Kidney epithelial cell (primary cell): ENCODE measurements around the gene MAGI1. TPM values are rescaled to one million over a fixed set of nuclear protein-coding genes. Genes with fewer than 3 reads are reported as not detected.
"Not testable (repeated sequence)": the region's sequence is repeated elsewhere in the genome, so short reads cannot be mapped to it uniquely, and the experiment has no call there.

ENCODE experiments used
- DNase-seq: peaks from one replicate; pipeline ENCODE4 v3.0.0-alpha.2; 2010; ENCODE audit warnings: low read depth
- H3K27me3 ChIP-seq: 2 replicates; pipeline ENCODE4 v1.6.0; 2011; ENCODE audit warnings: low read length; ENCODE audit not compliant: control insufficient read depth, insufficient read depth
- H3K36me3 ChIP-seq: 2 replicates; pipeline ENCODE4 v1.5.1; 2011; ENCODE audit warnings: low read length; ENCODE audit not compliant: control insufficient read depth, insufficient read depth
- H3K4me3 ChIP-seq: 2 replicates; pipeline ENCODE4 v1.5.1; 2011; ENCODE audit warnings: low read depth, mild to moderate bottlenecking, control low read depth, low read length
- CTCF ChIP-seq: IDR thresholded peaks from 2 replicates; pipeline ENCODE4 v1.5.1; 2011; ENCODE audit warnings: mild to moderate bottlenecking, moderate library complexity, low read length, control low read depth, inconsistent platforms; ENCODE audit not compliant: insufficient read depth, poor library complexity, severe bottlenecking
- total RNA-seq: library from RNA; depleted of rRNA; stranded (reverse); fragments of >200 nt; gene quantifications from 2 replicates; pipeline ENCODE4 v1.2.3, GENCODE V29; 2015

Gene MAGI1
- total RNA-seq, 1 donor from 2014 or later, result 15.8 TPM

GRCh38 chr3:65548848-65549625 lies 489.7 kb downstream of the MAGI1 start:
- Histone ChIP-seq H3K4me3 (peak overlapping the region; percentile 53), H3K27me3 (peaks cover 2% of the 10 kb centered on the region), H3K36me3 (no peaks in the 10 kb centered on the region)
- DNase-seq, result no peak
- TF ChIP-seq CTCF, result no peak

- peaks cover 2% of the 10 kb centered on the region for H3K27me3 ChIP-seq
- no peak for DNase-seq
- TF ChIP-seq CTCF, result no peak
- H3K36me3 ChIP-seq, result no peaks in the 10 kb centered on the region
- H3K4me3 ChIP-seq, result no peak overlapping the region
Measured at GRCh38 chr3:65545429-65545828, 493.3 kb downstream of the MAGI1 start.

GRCh38 chr3:65543391-65543790 lies 495.3 kb downstream of the MAGI1 start:
- not testable (repeated sequence) for H3K27me3 ChIP-seq, DNase-seq, H3K36me3 ChIP-seq, H3K4me3 ChIP-seq

GRCh38 chr3:65540666-65541065 lies 498.1 kb downstream of the MAGI1 start:
- H3K27me3 ChIP-seq, result no peaks in the 10 kb centered on the region
- DNase-seq, result no peak
- H3K4me3 ChIP-seq, result no peak overlapping the region
- no peak for TF ChIP-seq CTCF
- H3K36me3 ChIP-seq, result no peaks in the 10 kb centered on the region

GRCh38 chr3:65539616-65540015 lies 499.1 kb downstream of the MAGI1 start:
- no peak for DNase-seq
- Histone ChIP-seq H3K4me3 (no peak overlapping the region), H3K27me3 (no peaks in the 10 kb centered on the region), H3K36me3 (no peaks in the 10 kb centered on the region)
- TF ChIP-seq CTCF, result no peak

- no peaks in the 10 kb centered on the region for H3K36me3 ChIP-seq
- H3K27me3 ChIP-seq, result no peaks in the 10 kb centered on the region
- no peak for DNase-seq
- TF ChIP-seq CTCF, result no peak
- no peak overlapping the region for H3K4me3 ChIP-seq
Measured at GRCh38 chr3:65538101-65538500, 500.6 kb downstream of the MAGI1 start.
